Immature natural killer cell (primary cell): Measurements from ENCODE around the gene NIBAN1. TPM values are rescaled to one million over a fixed set of nuclear protein-coding genes. Genes with fewer than 3 reads are reported as not detected.
"Not testable (repeated sequence)": the region's sequence is repeated elsewhere in the genome, so short reads cannot be mapped to it uniquely, and the experiment has no call there.

Experiments
- DNase-seq, 3 donors: peaks; one replicate each; pipeline ENCODE4 v3.0.0; 2022; ENCODE audit warnings: mixed read lengths in 1 of 3
- H3K27ac Mint-ChIP-seq, 6 donors: one replicate each; pipeline ENCODE4 v1.8.0; 2020; ENCODE audit warnings: mixed read lengths in 6 of 6, mild to moderate bottlenecking in 5 of 6, inconsistent platforms in 4 of 6, moderate library complexity in 3 of 6
- H3K27me3 Mint-ChIP-seq, 3 donors: one replicate each; pipeline ENCODE4 v1.8.0; 2020 to 2021; ENCODE audit warnings: low read depth in 3 of 3, mild to moderate bottlenecking in 3 of 3, mixed read lengths in 3 of 3, moderate library complexity in 3 of 3, inconsistent platforms in 1 of 3
- H3K36me3 Mint-ChIP-seq, 3 donors: one replicate each; pipeline ENCODE4 v1.8.0; 2020; ENCODE audit warnings: mixed read lengths in 3 of 3, inconsistent platforms in 2 of 3, mild to moderate bottlenecking in 2 of 3
- H3K4me1 Mint-ChIP-seq, 2 donors: one replicate each; pipeline ENCODE4 v1.8.0; 2020; ENCODE audit warnings: inconsistent platforms in 2 of 2, mild to moderate bottlenecking in 2 of 2, mixed read lengths in 2 of 2, moderate library complexity in 1 of 2
- H3K4me3 Mint-ChIP-seq, 5 donors: one replicate each; pipeline ENCODE4 v1.8.0; 2020; ENCODE audit warnings: mild to moderate bottlenecking in 5 of 5, mixed read lengths in 5 of 5, inconsistent platforms in 3 of 5, moderate library complexity in 3 of 5
- H3K9me3 Mint-ChIP-seq, 6 donors: one replicate each; pipeline ENCODE4 v1.8.0; 2020; ENCODE audit warnings: mild to moderate bottlenecking in 6 of 6, mixed read lengths in 6 of 6, inconsistent platforms in 4 of 6, moderate library complexity in 3 of 6
- polyA plus RNA-seq, 3 donors: library from polyadenylated mRNA; unstranded; fragments of 300-500 nt; fragmentation: Illumina TruSeq; gene quantifications; one replicate each; pipeline ENCODE4 v1.2.3, GENCODE V29; 2021

The NIBAN1 gene, protein sequence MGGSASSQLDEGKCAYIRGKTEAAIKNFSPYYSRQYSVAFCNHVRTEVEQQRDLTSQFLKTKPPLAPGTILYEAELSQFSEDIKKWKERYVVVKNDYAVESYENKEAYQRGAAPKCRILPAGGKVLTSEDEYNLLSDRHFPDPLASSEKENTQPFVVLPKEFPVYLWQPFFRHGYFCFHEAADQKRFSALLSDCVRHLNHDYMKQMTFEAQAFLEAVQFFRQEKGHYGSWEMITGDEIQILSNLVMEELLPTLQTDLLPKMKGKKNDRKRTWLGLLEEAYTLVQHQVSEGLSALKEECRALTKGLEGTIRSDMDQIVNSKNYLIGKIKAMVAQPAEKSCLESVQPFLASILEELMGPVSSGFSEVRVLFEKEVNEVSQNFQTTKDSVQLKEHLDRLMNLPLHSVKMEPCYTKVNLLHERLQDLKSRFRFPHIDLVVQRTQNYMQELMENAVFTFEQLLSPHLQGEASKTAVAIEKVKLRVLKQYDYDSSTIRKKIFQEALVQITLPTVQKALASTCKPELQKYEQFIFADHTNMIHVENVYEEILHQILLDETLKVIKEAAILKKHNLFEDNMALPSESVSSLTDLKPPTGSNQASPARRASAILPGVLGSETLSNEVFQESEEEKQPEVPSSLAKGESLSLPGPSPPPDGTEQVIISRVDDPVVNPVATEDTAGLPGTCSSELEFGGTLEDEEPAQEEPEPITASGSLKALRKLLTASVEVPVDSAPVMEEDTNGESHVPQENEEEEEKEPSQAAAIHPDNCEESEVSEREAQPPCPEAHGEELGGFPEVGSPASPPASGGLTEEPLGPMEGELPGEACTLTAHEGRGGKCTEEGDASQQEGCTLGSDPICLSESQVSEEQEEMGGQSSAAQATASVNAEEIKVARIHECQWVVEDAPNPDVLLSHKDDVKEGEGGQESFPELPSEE
- 10 to 100 TPM in 2 of 3 donors, 1 to 10 TPM in 1; 6.3 to 24.7 (median 19.0) TPM for polyA plus RNA-seq

GRCh38 chr1:184974056-184974836, at the start of gene NIBAN1:
Gene NIBAN1 (minus strand): TSS chr1:184974508. CDS start chr1:184974356, 152 bp downstream.
- Mint-ChIP-seq H3K27ac (peak within 1 kb of the TSS; percentile 82 to 97 (median 94)), H3K4me3 (peak within 1 kb of the TSS; percentile 96 to 98 (median 97)), H3K4me1 (peaks cover 47 to 54% of the 10 kb centered on the region in 2 donors), H3K36me3 (no peaks in the 10 kb centered on the region), H3K9me3 (no peaks in the 10 kb centered on the region), H3K27me3 (peaks cover 0 to 5% (median 1%) of the 10 kb centered on the region in 3 donors)
- DNase-seq, result peak; percentile 68 to 72 (median 71)

- H3K4me1 Mint-ChIP-seq, result no peaks in the 10 kb centered on the region
- H3K27ac Mint-ChIP-seq, result no peak overlapping the region
- H3K36me3 Mint-ChIP-seq, result no peaks in the 10 kb centered on the region
- no peaks in the 10 kb centered on the region for H3K9me3 Mint-ChIP-seq
- H3K27me3 Mint-ChIP-seq, result peaks cover 0 to 9% (median 6%) of the 10 kb centered on the region in 3 donors
- no peak for DNase-seq
- H3K4me3 Mint-ChIP-seq, result no peak overlapping the region
Measured at GRCh38 chr1:185017966-185018365, 43.7 kb upstream of the NIBAN1 start.

DNA sequence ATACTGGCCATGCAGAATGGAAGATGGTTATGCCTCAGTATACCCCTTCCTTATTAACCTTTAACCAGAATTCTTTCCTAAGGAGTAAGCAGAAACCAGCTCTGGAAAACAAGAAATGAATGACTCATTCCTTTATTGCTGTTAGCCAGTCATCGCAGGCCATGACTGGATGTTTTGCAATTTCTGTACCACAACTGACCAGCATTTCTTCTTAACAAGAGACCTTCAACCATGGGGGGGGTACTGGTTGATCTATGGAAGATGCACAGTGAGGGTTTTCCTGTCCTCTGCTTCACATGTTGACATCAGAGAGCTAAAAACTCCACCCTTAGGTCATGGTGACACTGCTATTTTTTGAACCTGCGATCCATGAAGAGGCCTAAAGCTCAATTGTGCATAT, 43.0 kb upstream of the NIBAN1 start:
- no peaks in the 10 kb centered on the region for H3K36me3 Mint-ChIP-seq
- no peaks in the 10 kb centered on the region for H3K9me3 Mint-ChIP-seq
- no peak overlapping the region for H3K27ac Mint-ChIP-seq
- no peak overlapping the region for H3K4me3 Mint-ChIP-seq
- peaks cover 0 to 9% (median 6%) of the 10 kb centered on the region in 3 donors for H3K27me3 Mint-ChIP-seq
- no peaks in the 10 kb centered on the region for H3K4me1 Mint-ChIP-seq
- no peak for DNase-seq

DNA sequence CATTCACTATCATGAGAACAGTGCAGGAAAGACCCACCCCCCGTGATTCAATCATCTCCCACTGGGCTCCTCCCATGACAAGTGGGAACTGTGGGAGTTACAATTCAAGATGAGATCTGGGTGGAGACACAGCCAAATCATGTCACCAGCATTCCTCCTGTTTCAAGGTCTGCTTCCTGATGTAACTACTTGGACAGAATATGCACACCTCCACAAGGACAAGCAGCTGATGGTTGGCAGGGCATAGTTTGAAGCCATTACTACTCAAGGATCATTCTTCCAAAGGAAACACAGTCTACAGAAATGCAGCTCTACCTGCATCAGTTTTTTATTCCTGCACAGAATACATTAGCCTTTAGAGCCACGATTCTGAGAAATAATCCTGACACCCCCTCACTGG, 42.6 kb upstream of the NIBAN1 start:
- H3K4me3 Mint-ChIP-seq, result no peak overlapping the region
- no peak for DNase-seq
- peaks cover 4 to 9% (median 6%) of the 10 kb centered on the region in 3 donors for H3K27me3 Mint-ChIP-seq
- H3K36me3 Mint-ChIP-seq, result no peaks in the 10 kb centered on the region
- H3K9me3 Mint-ChIP-seq, result no peaks in the 10 kb centered on the region
- no peak overlapping the region for H3K27ac Mint-ChIP-seq
- H3K4me1 Mint-ChIP-seq, result no peaks in the 10 kb centered on the region

GRCh38 chr1:185015631-185016030, 41.3 kb upstream of the NIBAN1 start:
- DNase-seq, result no peak
- H3K9me3 Mint-ChIP-seq, result no peaks in the 10 kb centered on the region
- peaks cover 7 to 9% (median 8%) of the 10 kb centered on the region in 3 donors for H3K27me3 Mint-ChIP-seq
- H3K27ac Mint-ChIP-seq, result no peak overlapping the region
- H3K4me1 Mint-ChIP-seq, result no peaks in the 10 kb centered on the region
- no peak overlapping the region for H3K4me3 Mint-ChIP-seq
- no peaks in the 10 kb centered on the region for H3K36me3 Mint-ChIP-seq

GRCh38 chr1:185014941-185015340, 40.6 kb upstream of the NIBAN1 start:
- Mint-ChIP-seq H3K27ac (no peak overlapping the region), H3K36me3 (no peaks in the 10 kb centered on the region), H3K27me3 (peaks cover 7 to 9% (median 8%) of the 10 kb centered on the region in 3 donors), H3K9me3 (no peaks in the 10 kb centered on the region), H3K4me1 (no peaks in the 10 kb centered on the region), H3K4me3 (no peak overlapping the region)
- no peak for DNase-seq

DNA sequence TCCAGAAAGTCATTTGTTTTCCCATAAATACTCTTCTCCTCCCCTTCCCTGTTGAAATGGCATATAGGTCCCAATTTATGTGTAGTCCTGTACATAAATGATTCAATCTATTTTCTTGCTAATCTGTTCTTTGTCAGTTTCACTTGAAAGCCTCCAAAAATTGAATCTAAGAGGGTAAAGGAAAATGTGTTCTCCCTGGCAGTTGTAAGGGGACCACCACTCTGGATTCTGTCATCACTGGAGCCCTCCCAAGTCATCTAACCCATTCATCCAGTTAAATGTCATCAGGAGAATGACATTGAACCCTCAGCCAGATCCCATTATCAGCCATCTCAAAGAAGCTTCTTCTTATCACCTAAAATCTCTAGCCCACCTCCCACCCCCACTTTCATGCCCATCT, 36.1 kb upstream of the NIBAN1 start:
- peaks cover 4 to 7% (median 4%) of the 10 kb centered on the region in 3 donors for H3K27me3 Mint-ChIP-seq
- no peak for DNase-seq
- no peak overlapping the region for H3K4me3 Mint-ChIP-seq
- no peaks in the 10 kb centered on the region for H3K4me1 Mint-ChIP-seq
- no peaks in the 10 kb centered on the region for H3K36me3 Mint-ChIP-seq
- peak overlapping the region in 1 of 6 donors; percentile 37 for H3K27ac Mint-ChIP-seq
- H3K9me3 Mint-ChIP-seq, result peaks cover 0 to 2% (median 0%) of the 10 kb centered on the region in 6 donors

DNA sequence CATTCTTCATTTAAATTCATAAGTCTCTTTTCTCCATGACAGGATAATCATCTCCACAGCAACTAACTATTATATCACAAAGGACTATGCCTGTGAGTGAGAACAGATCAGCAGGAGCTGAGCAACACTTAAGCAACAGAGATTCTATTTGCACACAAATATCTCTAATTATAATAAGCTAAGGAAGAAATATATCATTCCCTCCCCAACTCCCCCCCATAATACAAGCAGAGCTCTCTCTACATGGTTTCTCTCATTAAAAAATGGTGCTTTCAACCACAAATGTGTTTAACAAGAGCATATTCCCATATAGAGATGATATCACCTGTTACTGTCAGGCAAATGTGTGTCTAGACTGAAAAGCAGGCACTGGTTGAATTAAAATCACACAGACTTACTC, 34.5 kb upstream of the NIBAN1 start:
- Mint-ChIP-seq H3K4me1 (no peaks in the 10 kb centered on the region), H3K36me3 (no peaks in the 10 kb centered on the region), H3K27me3 (peaks cover 3 to 7% (median 4%) of the 10 kb centered on the region in 3 donors), H3K9me3 (peaks cover 0 to 2% (median under 1%) of the 10 kb centered on the region in 6 donors), H3K27ac (no peak overlapping the region), H3K4me3 (no peak overlapping the region)
- DNase-seq, result no peak

GRCh38 chr1:185001312-185001880, 27.1 kb upstream of the NIBAN1 start:
- H3K27me3 Mint-ChIP-seq, result peaks cover 3 to 15% (median 6%) of the 10 kb centered on the region in 3 donors
- H3K36me3 Mint-ChIP-seq, DNase-seq, H3K4me3 Mint-ChIP-seq, H3K27ac Mint-ChIP-seq, H3K4me1 Mint-ChIP-seq, H3K9me3 Mint-ChIP-seq: not testable (repeated sequence)

DNA sequence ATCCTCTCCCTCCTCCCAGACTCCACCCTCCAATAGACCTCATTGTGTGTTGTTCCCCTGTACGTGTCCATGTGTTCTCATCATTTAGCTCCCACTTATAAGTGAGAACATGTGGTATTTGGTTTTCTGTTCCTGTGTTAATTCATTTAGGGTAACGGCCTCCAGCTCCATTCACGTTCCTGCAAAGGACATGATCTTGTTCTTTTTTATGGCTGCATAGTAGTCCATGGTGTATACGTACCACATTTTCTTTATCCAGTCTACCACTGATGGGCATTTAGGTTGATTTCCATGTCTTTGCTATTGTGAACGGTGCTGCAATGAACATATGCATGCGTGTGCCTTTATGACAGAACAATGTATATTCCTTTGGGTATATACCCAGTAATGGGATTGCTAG, 25.7 kb upstream of the NIBAN1 start:
- H3K9me3 Mint-ChIP-seq, H3K4me3 Mint-ChIP-seq, H3K27ac Mint-ChIP-seq, DNase-seq, H3K4me1 Mint-ChIP-seq, H3K36me3 Mint-ChIP-seq: not testable (repeated sequence)
- H3K27me3 Mint-ChIP-seq, result peaks cover 6 to 21% (median 7%) of the 10 kb centered on the region in 3 donors

DNA sequence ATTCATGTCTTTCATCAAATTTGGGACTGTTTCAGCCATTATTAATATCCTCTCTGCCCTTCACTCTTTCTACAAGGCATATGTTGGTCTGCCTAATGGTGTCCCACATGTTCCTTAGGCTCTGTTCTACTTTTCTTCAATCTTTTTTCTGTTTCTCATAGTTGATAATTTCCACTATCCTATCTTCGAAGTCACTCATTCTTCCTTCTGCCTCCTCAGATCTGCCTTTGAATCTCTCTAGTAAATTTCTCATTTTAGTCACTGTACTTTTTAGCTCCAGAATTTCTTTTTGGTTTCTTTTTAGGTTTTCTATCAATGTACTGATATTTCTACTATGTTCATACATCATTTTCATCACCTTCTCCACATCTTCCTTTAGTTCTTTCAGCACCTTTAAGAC, 20.0 kb upstream of the NIBAN1 start:
- no peaks in the 10 kb centered on the region for H3K4me1 Mint-ChIP-seq
- peaks cover 5 to 11% (median 5%) of the 10 kb centered on the region in 3 donors for H3K36me3 Mint-ChIP-seq

DNA sequence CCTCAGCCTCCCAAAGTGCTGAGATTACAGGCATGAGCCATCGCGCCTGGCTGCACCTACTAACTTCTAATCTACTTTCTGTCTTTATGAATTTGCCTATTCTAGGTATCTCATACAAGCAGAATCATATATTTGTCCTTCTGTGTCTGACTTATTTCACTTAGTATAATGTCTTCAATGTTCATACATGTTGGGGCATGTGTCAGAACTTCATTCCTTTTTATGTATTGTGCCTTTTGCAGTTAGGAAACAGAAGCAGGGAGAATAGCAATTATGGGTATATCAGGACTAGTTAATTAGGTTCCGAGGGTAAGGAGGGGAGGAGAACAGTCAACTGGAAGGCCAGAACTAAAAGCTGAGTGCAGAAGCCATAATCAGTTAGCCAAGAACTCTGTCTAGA, 18.0 kb upstream of the NIBAN1 start:
- Mint-ChIP-seq H3K27me3 (peaks cover 0 to 13% (median 7%) of the 10 kb centered on the region in 3 donors), H3K27ac (no peak overlapping the region), H3K4me1 (no peaks in the 10 kb centered on the region), H3K4me3 (no peak overlapping the region), H3K36me3 (peaks cover 5 to 11% (median 5%) of the 10 kb centered on the region in 3 donors), H3K9me3 (peaks cover 5 to 15% (median 10%) of the 10 kb centered on the region in 6 donors)
- DNase-seq, result no peak

More for the DNA sequence above, 20.0 kb upstream of the NIBAN1 start:
- Mint-ChIP-seq H3K27ac (no peak overlapping the region), H3K9me3 (peaks cover 5 to 15% (median 10%) of the 10 kb centered on the region in 6 donors), H3K4me3 (no peak overlapping the region), H3K27me3 (peaks cover 0 to 13% (median 8%) of the 10 kb centered on the region in 3 donors)
- DNase-seq, result no peak

GRCh38 chr1:184990204-184990603, 15.9 kb upstream of the NIBAN1 start:
- H3K36me3 Mint-ChIP-seq, result peaks cover 5 to 6% (median 5%) of the 10 kb centered on the region in 3 donors
- H3K9me3 Mint-ChIP-seq, result peaks cover 5 to 11% (median 7%) of the 10 kb centered on the region in 6 donors
- peaks cover 0 to 7% (median 0%) of the 10 kb centered on the region in 3 donors for H3K27me3 Mint-ChIP-seq
- no peak overlapping the region for H3K27ac Mint-ChIP-seq
- no peak overlapping the region for H3K4me3 Mint-ChIP-seq
- no peak for DNase-seq
- no peaks in the 10 kb centered on the region for H3K4me1 Mint-ChIP-seq
